GM13977 (cell line): ENCODE measurements around the gene RNF34.

Source experiments
- DNase-seq: peaks from one replicate; pipeline ENCODE4 v3.0.0; 2012; ENCODE audit warnings: low spot score
- in situ Hi-C: fragments of 300-500 bp; cut with MboI; formaldehyde crosslinking; loops from one replicate; pipeline ENCODE4 v1.12.0; 2022; ENCODE audit warnings: low sequenced_read_pairs, low pct_unique_long_range_greater_than_20kb, mixed read lengths, inconsistent platforms; ENCODE audit not compliant: unreplicated experiment
- TF ChIP-seq, protein P1 (sequence below): IDR thresholded peaks from 2 replicates; pipeline ENCODE4 v1.5.1; 2012; ENCODE audit warnings: mild to moderate bottlenecking, control low read depth; ENCODE audit not compliant: insufficient read depth; ENCODE audit errors: extremely low read depth, missing control alignments

RNF34 gene

DNA sequence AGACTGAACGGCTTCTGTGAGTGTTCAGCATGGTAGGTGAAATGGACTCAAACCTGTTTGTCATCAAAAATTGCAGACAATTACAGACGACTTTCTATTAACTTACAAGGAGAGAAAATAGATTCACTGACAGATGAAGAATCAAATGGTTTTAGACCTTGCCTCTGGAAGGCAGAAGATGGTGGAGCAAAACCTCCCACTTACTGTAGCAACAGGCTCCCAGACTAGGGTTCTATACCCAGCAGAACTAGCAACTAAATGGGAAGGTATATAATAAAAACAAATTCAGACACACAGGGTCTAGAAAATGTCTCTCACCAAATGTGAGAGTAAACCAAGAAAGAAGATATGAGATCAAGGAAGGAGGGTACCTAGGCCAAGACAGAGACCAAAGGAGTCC lies 36.8 kb downstream of the RNF34 start:
- in situ Hi-C loops = loop anchor here (10.0 to 25.0 kb wide), 2 partner anchors 92 to 374 kb away; no protein-coding TSS in a partner anchor
- TF ChIP-seq, protein P1, sequence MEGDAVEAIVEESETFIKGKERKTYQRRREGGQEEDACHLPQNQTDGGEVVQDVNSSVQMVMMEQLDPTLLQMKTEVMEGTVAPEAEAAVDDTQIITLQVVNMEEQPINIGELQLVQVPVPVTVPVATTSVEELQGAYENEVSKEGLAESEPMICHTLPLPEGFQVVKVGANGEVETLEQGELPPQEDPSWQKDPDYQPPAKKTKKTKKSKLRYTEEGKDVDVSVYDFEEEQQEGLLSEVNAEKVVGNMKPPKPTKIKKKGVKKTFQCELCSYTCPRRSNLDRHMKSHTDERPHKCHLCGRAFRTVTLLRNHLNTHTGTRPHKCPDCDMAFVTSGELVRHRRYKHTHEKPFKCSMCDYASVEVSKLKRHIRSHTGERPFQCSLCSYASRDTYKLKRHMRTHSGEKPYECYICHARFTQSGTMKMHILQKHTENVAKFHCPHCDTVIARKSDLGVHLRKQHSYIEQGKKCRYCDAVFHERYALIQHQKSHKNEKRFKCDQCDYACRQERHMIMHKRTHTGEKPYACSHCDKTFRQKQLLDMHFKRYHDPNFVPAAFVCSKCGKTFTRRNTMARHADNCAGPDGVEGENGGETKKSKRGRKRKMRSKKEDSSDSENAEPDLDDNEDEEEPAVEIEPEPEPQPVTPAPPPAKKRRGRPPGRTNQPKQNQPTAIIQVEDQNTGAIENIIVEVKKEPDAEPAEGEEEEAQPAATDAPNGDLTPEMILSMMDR = no peak

GRCh38 chr12:121438905-121439304 lies 39.0 kb downstream of the RNF34 start:
- in situ Hi-C loops = loop anchor here (10.0 to 25.0 kb wide), 2 partner anchors 94 to 377 kb away; no protein-coding TSS in a partner anchor
- no peak for DNase-seq
- TF ChIP-seq, protein P1 = no peak

More for the DNA sequence above, 36.8 kb downstream of the RNF34 start:
- no peak for DNase-seq

- TF ChIP-seq, protein P1 = no peak
- in situ Hi-C loops = loop anchor here (10.0 to 25.0 kb wide), 2 partner anchors 95 to 377 kb away; no protein-coding TSS in a partner anchor
- peak; percentile 20 for DNase-seq
These were observed 39.8 kb downstream of the RNF34 start for GRCh38 chr12:121439715-121440114.

DNA sequence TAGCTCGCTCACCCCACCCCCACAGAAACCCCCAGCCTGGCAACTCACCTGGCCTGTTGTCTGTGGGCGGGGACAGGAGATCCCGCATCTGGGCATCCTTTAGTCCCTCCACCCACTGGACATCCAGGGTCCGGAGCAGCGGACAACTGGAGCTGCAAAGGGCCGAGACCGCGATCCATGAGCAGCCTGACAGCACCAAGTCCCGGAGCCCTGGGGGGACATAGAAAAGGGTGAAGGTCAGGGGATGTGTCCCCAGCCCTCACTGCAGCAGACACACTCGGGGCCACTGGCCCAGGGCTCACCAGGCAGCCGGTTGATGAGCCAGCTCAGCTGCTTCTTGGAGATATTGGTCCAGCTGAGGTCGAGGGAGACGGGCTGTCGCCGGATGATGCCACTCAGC lies 40.9 kb downstream of the RNF34 start:
- in situ Hi-C loops = loop anchor here (25.0 kb wide), 1 partner anchor 378 kb away; no protein-coding TSS in a partner anchor
- no peak for DNase-seq
- TF ChIP-seq, protein P1 = no peak

- TF ChIP-seq, protein P1 = no peak
- no peak for DNase-seq
- in situ Hi-C loops = loop anchor here (25.0 kb wide), 1 partner anchor 379 kb away; no protein-coding TSS in a partner anchor
These were observed 41.6 kb downstream of the RNF34 start for GRCh38 chr12:121441555-121441954.

GRCh38 chr12:121442028-121442948 lies 42.4 kb downstream of the RNF34 start:
- peak; percentile 16 for DNase-seq
- TF ChIP-seq, protein P1 = no peak
- in situ Hi-C loops = loop anchor here (25.0 kb wide), 1 partner anchor 380 kb away; no protein-coding TSS in a partner anchor
